GM12891 (cell line): ENCODE measurements around the gene WNT9A.

Experiments used
- POLR2A ChIP-seq: IDR thresholded peaks from 2 replicates; pipeline ENCODE4 v1.6.1; 2011; ENCODE audit warnings: low read depth, low read length, control low read depth
- POLR2AphosphoS5 ChIP-seq: IDR thresholded peaks from 2 replicates; pipeline ENCODE4 v1.6.1; 2011; ENCODE audit warnings: low read depth, low read length, control low read depth

DNA sequence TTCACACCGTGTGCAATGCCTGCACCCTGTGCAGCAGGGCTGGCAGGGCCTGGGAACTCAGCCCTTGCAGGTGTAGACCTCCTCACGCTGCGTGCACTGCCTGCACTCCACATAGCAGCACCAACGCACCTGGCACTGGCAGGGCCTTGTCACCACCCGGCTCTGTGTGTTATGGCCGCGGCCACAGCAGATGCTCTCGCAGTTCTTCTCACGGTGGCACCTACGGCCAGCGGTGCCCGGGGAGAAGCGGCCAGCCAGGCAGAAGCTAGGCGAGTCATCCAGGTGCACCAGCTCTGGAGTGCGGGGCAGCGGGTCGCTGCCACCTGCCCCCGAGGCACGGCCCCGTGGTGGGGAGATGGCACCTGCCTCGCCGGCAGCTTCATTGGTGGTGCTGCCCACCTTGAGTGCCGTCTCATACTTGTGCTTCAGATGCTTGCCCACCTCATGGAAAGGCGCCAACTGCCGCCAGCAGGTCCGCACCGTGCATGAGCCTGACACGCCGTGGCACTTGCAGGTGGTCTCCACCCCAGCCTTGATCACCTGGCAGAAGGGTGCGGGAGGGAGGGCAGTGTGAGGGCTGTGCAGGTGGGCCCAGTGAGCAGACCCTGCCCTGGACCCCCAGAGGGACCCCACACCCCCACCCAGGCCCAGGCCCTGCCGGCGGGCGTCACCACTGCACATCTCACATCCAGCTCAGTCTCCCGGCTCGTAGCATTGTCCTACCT, 26.1 kb downstream of the WNT9A start:
- TF ChIP-seq POLR2AphosphoS5 (no peak), POLR2A (no peak)
